Glutamatergic neuron (in vitro differentiated cells): Measurements from ENCODE around the gene AEN. TPM values are rescaled to one million over a fixed set of nuclear protein-coding genes. Genes with fewer than 3 reads are reported as not detected.

Source experiments
- DNase-seq: peaks from one replicate; pipeline ENCODE4 v3.0.0; 2022
- H3K27ac Mint-ChIP-seq: one replicate; pipeline ENCODE4 v1.8.0; 2020; ENCODE audit warnings: mild to moderate bottlenecking, mixed read lengths, inconsistent platforms; ENCODE audit not compliant: unreplicated experiment
- H3K27me3 Mint-ChIP-seq: one replicate; pipeline ENCODE4 v1.8.0; 2020; ENCODE audit warnings: mild to moderate bottlenecking, moderate library complexity, mixed read lengths, inconsistent platforms; ENCODE audit not compliant: unreplicated experiment
- H3K36me3 Mint-ChIP-seq: one replicate; pipeline ENCODE4 v1.8.0; 2020; ENCODE audit warnings: mild to moderate bottlenecking, mixed read lengths, inconsistent platforms; ENCODE audit not compliant: unreplicated experiment
- H3K4me1 Mint-ChIP-seq: one replicate; pipeline ENCODE4 v1.8.0; 2020; ENCODE audit warnings: mild to moderate bottlenecking, low read depth, mixed read lengths, inconsistent platforms; ENCODE audit not compliant: unreplicated experiment
- H3K4me3 Mint-ChIP-seq: one replicate; pipeline ENCODE4 v1.8.0; 2020; ENCODE audit warnings: mild to moderate bottlenecking, mixed read lengths, inconsistent platforms; ENCODE audit not compliant: unreplicated experiment
- H3K9me3 Mint-ChIP-seq: one replicate; pipeline ENCODE4 v1.8.0; 2020; ENCODE audit warnings: mild to moderate bottlenecking, moderate library complexity, mixed read lengths, inconsistent platforms; ENCODE audit not compliant: unreplicated experiment
- total RNA-seq: library from RNA; stranded (reverse); fragmentation: NEBNext Ultra II Directional; extraction: Animal tissue kit (Norgen Biotek cat#: 25700); gene quantifications from one replicate; pipeline ENCODE4 v1.2.1, GENCODE V29; 2021; ENCODE audit not compliant: unreplicated experiment
- TF ChIP-seq, protein P1 (sequence below): fragments of 200-600 bp; sonication (generic); IDR thresholded peaks from one replicate; pipeline ENCODE4 v1.5.0; 2021; ENCODE audit not compliant: partially characterized antibody, unreplicated experiment

Gene AEN
- total RNA-seq, 1 donor from 2014 or later = 15.4 TPM

DNA sequence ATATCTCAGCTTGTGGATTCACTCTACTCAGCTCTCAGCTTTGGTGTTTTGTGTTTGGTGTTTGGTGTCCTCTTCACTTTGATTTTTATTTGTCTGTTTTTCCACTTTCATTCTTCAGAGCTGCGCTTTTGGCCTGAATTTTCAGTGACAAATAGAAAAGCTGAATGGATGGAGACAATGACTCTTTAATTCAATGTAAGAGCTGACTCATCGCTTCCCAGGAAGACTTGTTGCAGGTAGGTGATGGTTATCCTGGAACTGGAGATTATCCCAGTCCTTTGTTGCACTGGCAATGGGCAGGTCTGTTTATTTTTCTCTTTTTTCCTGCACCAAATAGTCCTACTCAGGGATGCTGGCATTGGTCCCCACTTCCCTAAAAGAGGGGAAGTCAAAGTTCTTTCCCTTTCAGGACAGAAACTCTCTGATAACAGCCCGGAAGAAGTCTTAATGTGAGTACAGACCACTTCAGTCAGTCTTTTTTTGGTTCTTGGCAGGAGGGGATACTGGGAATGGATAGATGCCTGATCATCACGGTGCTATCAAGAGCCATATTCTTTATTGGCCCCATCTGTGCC lies 12.4 kb upstream of the AEN start:
- H3K9me3 Mint-ChIP-seq = peaks cover 7% of the 10 kb centered on the region
- H3K36me3 Mint-ChIP-seq = no peaks in the 10 kb centered on the region
- H3K27me3 Mint-ChIP-seq = peaks cover 26% of the 10 kb centered on the region
- H3K27ac Mint-ChIP-seq = no peak overlapping the region
- TF ChIP-seq, protein P1, sequence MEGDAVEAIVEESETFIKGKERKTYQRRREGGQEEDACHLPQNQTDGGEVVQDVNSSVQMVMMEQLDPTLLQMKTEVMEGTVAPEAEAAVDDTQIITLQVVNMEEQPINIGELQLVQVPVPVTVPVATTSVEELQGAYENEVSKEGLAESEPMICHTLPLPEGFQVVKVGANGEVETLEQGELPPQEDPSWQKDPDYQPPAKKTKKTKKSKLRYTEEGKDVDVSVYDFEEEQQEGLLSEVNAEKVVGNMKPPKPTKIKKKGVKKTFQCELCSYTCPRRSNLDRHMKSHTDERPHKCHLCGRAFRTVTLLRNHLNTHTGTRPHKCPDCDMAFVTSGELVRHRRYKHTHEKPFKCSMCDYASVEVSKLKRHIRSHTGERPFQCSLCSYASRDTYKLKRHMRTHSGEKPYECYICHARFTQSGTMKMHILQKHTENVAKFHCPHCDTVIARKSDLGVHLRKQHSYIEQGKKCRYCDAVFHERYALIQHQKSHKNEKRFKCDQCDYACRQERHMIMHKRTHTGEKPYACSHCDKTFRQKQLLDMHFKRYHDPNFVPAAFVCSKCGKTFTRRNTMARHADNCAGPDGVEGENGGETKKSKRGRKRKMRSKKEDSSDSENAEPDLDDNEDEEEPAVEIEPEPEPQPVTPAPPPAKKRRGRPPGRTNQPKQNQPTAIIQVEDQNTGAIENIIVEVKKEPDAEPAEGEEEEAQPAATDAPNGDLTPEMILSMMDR = no peak
- DNase-seq = no peak
- peaks cover 16% of the 10 kb centered on the region for H3K4me1 Mint-ChIP-seq
- no peak overlapping the region for H3K4me3 Mint-ChIP-seq

GRCh38 chr15:88609344-88610090 lies 11.6 kb upstream of the AEN start:
- peaks cover 18% of the 10 kb centered on the region for H3K27me3 Mint-ChIP-seq
- H3K4me3 Mint-ChIP-seq = no peak overlapping the region
- H3K27ac Mint-ChIP-seq = no peak overlapping the region
- TF ChIP-seq, protein P1 = no peak
- peaks cover 7% of the 10 kb centered on the region for H3K9me3 Mint-ChIP-seq
- H3K4me1 Mint-ChIP-seq = peaks cover 16% of the 10 kb centered on the region
- H3K36me3 Mint-ChIP-seq = no peaks in the 10 kb centered on the region
- DNase-seq = no peak

DNA sequence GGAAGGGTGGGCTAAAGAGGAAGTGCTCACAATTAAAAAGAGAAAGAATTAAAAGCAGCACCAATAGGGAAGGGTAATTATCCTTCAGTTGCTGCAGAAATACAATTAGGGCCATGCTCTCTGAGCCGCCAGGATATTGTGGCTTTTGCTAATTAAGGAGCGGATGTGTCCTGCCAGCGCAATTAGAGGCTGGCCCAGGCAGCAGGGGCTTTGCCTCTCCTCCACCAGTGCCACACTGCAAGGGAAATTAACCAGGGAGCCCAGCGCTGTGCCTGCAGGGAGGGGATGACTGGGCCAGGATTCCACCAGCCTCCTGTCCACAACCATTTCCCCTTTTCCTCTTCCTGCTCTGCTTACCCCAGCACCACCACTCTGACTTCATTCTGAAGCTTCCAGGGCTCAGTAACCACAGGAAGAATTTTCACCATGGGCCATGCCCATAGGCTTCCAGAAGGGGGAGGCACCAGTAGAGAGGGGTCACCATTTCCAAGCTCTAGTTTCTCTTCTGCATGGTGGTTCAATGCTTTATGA lies 10.4 kb upstream of the AEN start:
- DNase-seq = no peak
- peak overlapping the region; percentile 46 for H3K4me3 Mint-ChIP-seq
- H3K27me3 Mint-ChIP-seq = peaks cover 14% of the 10 kb centered on the region
- H3K36me3 Mint-ChIP-seq = no peaks in the 10 kb centered on the region
- peaks cover 12% of the 10 kb centered on the region for H3K4me1 Mint-ChIP-seq
- H3K27ac Mint-ChIP-seq = peak overlapping the region; percentile 55
- H3K9me3 Mint-ChIP-seq = peaks cover 4% of the 10 kb centered on the region
- TF ChIP-seq, protein P1 = no peak

DNA sequence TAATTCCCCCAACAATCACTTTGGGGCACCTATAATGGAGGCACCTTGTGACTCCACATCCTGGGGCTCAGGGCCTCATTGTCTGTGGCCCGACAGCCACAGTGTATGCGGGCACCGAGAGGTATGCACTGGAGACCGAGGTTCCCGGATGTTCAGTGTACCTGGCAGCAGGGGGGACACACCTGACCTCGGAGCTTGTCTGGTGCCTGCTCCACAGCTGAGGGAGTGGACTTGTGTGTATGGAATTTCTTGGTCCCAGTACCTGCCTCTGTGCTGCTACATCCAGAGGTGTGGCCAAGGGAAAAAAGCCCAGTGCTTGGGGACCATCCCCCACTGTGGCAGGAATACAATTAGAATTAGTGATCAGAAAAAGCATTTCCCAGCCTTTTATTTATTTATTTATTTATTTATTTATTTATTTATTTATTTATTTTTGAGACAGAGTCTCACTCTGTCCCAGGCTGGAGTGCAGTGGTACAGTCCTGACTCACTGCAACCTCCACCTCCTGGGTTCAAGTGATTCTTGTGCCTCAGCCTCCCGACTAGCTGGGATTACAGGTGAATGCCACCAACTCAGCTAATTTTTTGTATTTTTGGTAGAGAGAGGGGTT lies 8.8 kb upstream of the AEN start:
- Mint-ChIP-seq H3K9me3 (peaks cover 4% of the 10 kb centered on the region), H3K27me3 (peaks cover 3% of the 10 kb centered on the region), H3K36me3 (no peaks in the 10 kb centered on the region), H3K27ac (no peak overlapping the region), H3K4me3 (no peak overlapping the region), H3K4me1 (peaks cover 10% of the 10 kb centered on the region)
- TF ChIP-seq, protein P1 = no peak
- DNase-seq = no peak
